ENCODE measurements around the gene SND1. TPM values are rescaled to one million over a fixed set of nuclear protein-coding genes. Genes with fewer than 3 reads are reported as not detected.

The SND1 gene
- total RNA-seq, 1 experiment from 2014 or later, result 218 TPM

DNA sequence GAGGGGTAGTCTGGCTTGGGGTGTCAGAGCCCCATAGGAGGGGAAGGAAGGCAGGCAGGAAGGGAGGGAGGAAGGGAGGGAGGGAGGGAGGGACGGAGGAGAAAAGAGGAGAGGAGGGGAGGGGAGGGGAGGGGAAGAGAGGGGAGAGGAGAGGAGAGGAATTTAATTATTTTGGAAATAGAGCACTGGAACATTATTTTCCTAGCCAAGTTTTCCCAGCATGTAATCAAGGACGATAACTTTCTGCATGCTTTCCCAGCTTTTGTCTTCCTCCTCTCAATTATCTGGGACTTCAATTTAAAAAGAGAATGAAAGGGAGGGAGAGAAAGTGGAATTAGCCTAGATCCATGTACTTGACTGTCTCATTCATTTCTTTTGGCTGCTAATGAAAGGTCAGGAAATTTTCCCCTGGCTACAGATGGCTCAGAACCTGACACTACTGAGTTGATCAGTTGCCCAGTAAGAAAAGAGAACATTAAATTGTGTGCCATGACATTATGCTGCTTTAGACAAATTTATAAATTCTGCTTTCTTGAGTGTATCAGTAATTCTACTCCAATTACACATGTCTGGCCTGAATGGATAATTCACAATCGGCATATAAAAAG is 230.4 kb downstream of the SND1 start:
- Histone ChIP-seq H3K9me3 (ENCODE audit: control insufficient read depth, low read depth, low read length) (no peaks in the 10 kb centered on the region), H4K5ac (ENCODE audit: insufficient read length, low read depth, low read length) (no peak overlapping the region), H3K23me2 (ENCODE audit: insufficient read length, low read depth, low read length, poor library complexity, severe bottlenecking) (no peaks in the 10 kb centered on the region), H4K91ac (ENCODE audit: insufficient read length, low read depth, low read length) (no peak overlapping the region), H2BK120ac (ENCODE audit: low read depth, low read length, poor library complexity, severe bottlenecking) (no peak overlapping the region), H2AK5ac (ENCODE audit: insufficient read length, low read length) (no peak overlapping the region), H3K56ac (ENCODE audit: insufficient read length, low read depth, low read length) (no peak overlapping the region), H3K4ac (ENCODE audit: low read depth, low read length) (no peak overlapping the region), H3K27me3 (ENCODE audit: insufficient read depth, low read length) (no peaks in the 10 kb centered on the region), H3K27ac (ENCODE audit: insufficient read length, low read depth, low read length) (no peak overlapping the region), H3K9ac (ENCODE audit: extremely low read depth, insufficient read length, low read length) (no peak overlapping the region), H2AFZ (ENCODE audit: low read length) (no peak overlapping the region), H2BK20ac (ENCODE audit: low read depth, low read length, poor library complexity, severe bottlenecking) (no peak overlapping the region), H3K79me2 (ENCODE audit: insufficient read depth, low read length) (no peaks in the 10 kb centered on the region; the same call in 1 of the 2 replicates), H3K4me1 (ENCODE audit: insufficient read depth, low read length) (0 out of 2 replicates have a peak, but pooled peaks cover 2% of the 10 kb centered on the region), H4K20me1 (ENCODE audit: control insufficient read depth, insufficient read depth, insufficient read length) (no peaks in the 10 kb centered on the region), H4K8ac (replicated peaks; ENCODE audit: insufficient read length, low read depth, low read length) (no peak overlapping the region), H3K14ac (ENCODE audit: insufficient read depth, low read length) (no peak overlapping the region), H3K79me1 (ENCODE audit: insufficient read depth, low read depth, low read length, poor library complexity, severe bottlenecking) (peaks cover 6% of the 10 kb centered on the region), H2BK12ac (ENCODE audit: insufficient read length, low read depth, low read length) (no peak overlapping the region), H2BK15ac (ENCODE audit: low read depth, low read length) (no peak overlapping the region), H2BK5ac (ENCODE audit: insufficient read length, low read length) (no peak overlapping the region), H3K23ac (ENCODE audit: insufficient read length, low read depth, low read length) (no peak overlapping the region), H3K4me2 (ENCODE audit: insufficient read depth, insufficient read length, low read length) (no peak overlapping the region), H3K18ac (ENCODE audit: insufficient read length, low read depth, low read length) (no peak overlapping the region), H3T11ph (ENCODE audit: low read length) (no peak overlapping the region)
- no peak overlapping the region for H3K4me3 Mint-ChIP-seq
- DNase-seq, result no peak
- no peaks in the 10 kb centered on the region for H3K27me3 Mint-ChIP-seq (ENCODE audit: low read depth)
- H3K4me1 Mint-ChIP-seq, result peaks cover 25 to 33% of the 10 kb centered on the region in 2 experiments
- TF ChIP-seq, protein P1, sequence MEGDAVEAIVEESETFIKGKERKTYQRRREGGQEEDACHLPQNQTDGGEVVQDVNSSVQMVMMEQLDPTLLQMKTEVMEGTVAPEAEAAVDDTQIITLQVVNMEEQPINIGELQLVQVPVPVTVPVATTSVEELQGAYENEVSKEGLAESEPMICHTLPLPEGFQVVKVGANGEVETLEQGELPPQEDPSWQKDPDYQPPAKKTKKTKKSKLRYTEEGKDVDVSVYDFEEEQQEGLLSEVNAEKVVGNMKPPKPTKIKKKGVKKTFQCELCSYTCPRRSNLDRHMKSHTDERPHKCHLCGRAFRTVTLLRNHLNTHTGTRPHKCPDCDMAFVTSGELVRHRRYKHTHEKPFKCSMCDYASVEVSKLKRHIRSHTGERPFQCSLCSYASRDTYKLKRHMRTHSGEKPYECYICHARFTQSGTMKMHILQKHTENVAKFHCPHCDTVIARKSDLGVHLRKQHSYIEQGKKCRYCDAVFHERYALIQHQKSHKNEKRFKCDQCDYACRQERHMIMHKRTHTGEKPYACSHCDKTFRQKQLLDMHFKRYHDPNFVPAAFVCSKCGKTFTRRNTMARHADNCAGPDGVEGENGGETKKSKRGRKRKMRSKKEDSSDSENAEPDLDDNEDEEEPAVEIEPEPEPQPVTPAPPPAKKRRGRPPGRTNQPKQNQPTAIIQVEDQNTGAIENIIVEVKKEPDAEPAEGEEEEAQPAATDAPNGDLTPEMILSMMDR (conservative IDR thresholded peaks at IDR 0.05), result no peak
- H3K36me3 Mint-ChIP-seq (ENCODE audit: insufficient read depth in 1 of 3, low read depth in 3 of 3), result peaks cover 0 to 3% (median 0%) of the 10 kb centered on the region in 3 experiments; a peak in 2 of 7 replicates
- H3K9me3 Mint-ChIP-seq, result no peaks in the 10 kb centered on the region
- no peak overlapping the region for H3K27ac Mint-ChIP-seq
- no CpG with 5 or more reads among the region's 3 CpGs for WGBS (ENCODE audit: extremely low coverage, insufficient read length, low lambda C conversion rate)

Measured in H9 (cell line).